Muscle of leg (tissue), 11 donors: ENCODE measurements around the gene ACSF2. TPM values are rescaled to one million over a fixed set of nuclear protein-coding genes. Genes with fewer than 3 reads are reported as not detected.

ENCODE experiments used
- DNase-seq: peaks from one replicate; pipeline ENCODE4 v3.0.0; 2013
- H3K27ac ChIP-seq: one replicate; pipeline ENCODE4 v1.5.1; 2013; ENCODE audit warnings: mild to moderate bottlenecking, low read length, control low read depth
- H3K27me3 ChIP-seq: one replicate; pipeline ENCODE4 v1.6.1; 2013; ENCODE audit warnings: low read length; ENCODE audit not compliant: control insufficient read depth, insufficient read depth
- H3K36me3 ChIP-seq: one replicate; pipeline ENCODE4 v1.6.1; 2013; ENCODE audit warnings: low read length; ENCODE audit not compliant: control insufficient read depth, insufficient read depth
- H3K4me1 ChIP-seq: one replicate; pipeline ENCODE4 v1.6.1; 2013; ENCODE audit warnings: low read length; ENCODE audit not compliant: control insufficient read depth, insufficient read depth
- H3K4me3 ChIP-seq: one replicate; pipeline ENCODE4 v1.5.1; 2013; ENCODE audit warnings: low read length, control low read depth
- H3K9me3 ChIP-seq: replicated peaks from 2 replicates; pipeline ENCODE4 v1.6.1; 2013; ENCODE audit warnings: low read depth, low read length; ENCODE audit not compliant: control insufficient read depth
- WGBS: methylation state at CpG from one replicate; pipeline ENCODE4 v1.1.5; 2013; ENCODE audit warnings: missing lambda C conversion rate; ENCODE audit not compliant: insufficient coverage; 5-methylcytosine and 5-hydroxymethylcytosine counted together
- polyA plus RNA-seq, 8 donors: library from polyadenylated mRNA; unstranded; fragments of 120-200 nt; gene quantifications; one replicate each; pipeline versions ENCODE4 v1.2.1 to v1.2.3, GENCODE V29; 2013; ENCODE audit warnings: inconsistent platforms in 1 of 8, low replicate concordance in 1 of 8; ENCODE audit not compliant: insufficient read length in 8 of 8, insufficient read depth in 1 of 8
- total RNA-seq: library from RNA; stranded (reverse); fragments of 120-200 nt; gene quantifications from one replicate; pipeline ENCODE4 v1.2.4, GENCODE V29; 2013

ACSF2 gene
- total and polyA plus RNA-seq, 9 donors: 60.4 to 81.6 (median 65.8) TPM

GRCh38 chr17:50437409-50437808 is 11.4 kb downstream of the ACSF2 start:
- peaks cover 4% of the 10 kb centered on the region for H3K36me3 ChIP-seq
- no CpG with 5 or more reads among the region's 4 CpGs for WGBS
- H3K4me1 ChIP-seq: peaks cover 16% of the 10 kb centered on the region
- DNase-seq: no peak
- no peak overlapping the region for H3K27ac ChIP-seq
- H3K9me3 ChIP-seq: no peaks in the 10 kb centered on the region
- H3K27me3 ChIP-seq: no peaks in the 10 kb centered on the region
- no peak overlapping the region for H3K4me3 ChIP-seq

DNA sequence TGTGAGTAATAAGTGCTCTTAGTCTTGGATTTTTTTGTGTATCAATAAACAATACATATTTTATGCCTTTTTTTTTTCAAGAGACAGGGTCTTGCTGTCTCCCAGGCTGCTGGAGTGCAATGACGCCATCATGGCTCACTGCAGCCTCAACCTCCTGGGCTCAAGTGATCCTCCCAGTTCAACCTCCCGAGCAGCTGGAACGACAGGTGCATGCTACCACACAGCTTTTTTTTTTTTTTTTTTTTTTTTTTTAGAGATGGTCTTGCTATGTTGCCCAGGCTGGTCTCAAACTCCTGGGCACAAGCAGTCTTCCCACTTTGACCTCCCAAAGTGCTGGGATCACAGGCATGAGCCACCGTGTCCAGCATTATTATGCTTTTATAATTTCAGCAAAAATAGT is 13.0 kb downstream of the ACSF2 start:
- H3K27ac ChIP-seq: no peak overlapping the region
- no peaks in the 10 kb centered on the region for H3K27me3 ChIP-seq
- H3K4me1 ChIP-seq: peaks cover 19% of the 10 kb centered on the region
- no peak for DNase-seq
- H3K36me3 ChIP-seq: no peaks in the 10 kb centered on the region
- H3K4me3 ChIP-seq: no peak overlapping the region
- H3K9me3 ChIP-seq: no peaks in the 10 kb centered on the region
- WGBS: 100% methylated on average over 1 of the region's 4 CpGs

DNA sequence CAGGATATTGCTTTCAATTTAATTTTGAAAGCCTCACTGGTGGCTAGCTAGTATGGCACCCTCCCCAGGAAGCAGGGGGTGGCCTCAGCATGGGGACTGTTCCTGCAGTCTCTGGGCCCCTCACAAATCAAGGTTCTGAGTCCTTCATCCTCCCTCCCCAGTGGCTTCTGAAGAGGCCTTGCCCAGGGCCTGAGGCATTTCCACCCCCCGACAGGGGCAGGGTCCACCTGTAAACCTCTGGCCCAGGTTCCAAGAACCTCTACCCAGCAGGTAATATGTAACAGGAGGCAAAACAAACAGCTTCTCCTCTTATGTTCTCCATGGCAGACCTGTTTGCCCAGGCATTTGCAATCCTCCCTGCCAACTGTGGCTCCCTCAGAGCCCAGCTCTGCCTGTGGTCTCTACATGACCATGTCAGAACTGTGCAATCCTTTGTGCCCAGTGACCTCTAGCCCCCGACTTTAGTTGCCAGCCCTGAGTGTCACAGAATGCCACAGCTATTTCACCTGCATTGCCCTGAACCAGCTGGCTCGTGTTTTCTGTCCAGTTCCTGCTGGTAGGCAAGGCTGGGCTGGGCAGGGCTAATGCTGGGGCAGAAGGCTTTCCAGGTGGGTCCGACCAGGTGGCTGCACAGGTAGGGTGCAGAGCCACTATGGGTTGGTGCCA is 14.3 kb downstream of the ACSF2 start:
- Histone ChIP-seq H3K36me3 (no peaks in the 10 kb centered on the region), H3K4me1 (peaks cover 19% of the 10 kb centered on the region), H3K27me3 (no peaks in the 10 kb centered on the region), H3K9me3 (no peaks in the 10 kb centered on the region), H3K27ac (peak overlapping the region; percentile 21), H3K4me3 (no peak overlapping the region)
- 88% methylated on average over 4 of the region's 4 CpGs for WGBS
- no peak for DNase-seq

DNA sequence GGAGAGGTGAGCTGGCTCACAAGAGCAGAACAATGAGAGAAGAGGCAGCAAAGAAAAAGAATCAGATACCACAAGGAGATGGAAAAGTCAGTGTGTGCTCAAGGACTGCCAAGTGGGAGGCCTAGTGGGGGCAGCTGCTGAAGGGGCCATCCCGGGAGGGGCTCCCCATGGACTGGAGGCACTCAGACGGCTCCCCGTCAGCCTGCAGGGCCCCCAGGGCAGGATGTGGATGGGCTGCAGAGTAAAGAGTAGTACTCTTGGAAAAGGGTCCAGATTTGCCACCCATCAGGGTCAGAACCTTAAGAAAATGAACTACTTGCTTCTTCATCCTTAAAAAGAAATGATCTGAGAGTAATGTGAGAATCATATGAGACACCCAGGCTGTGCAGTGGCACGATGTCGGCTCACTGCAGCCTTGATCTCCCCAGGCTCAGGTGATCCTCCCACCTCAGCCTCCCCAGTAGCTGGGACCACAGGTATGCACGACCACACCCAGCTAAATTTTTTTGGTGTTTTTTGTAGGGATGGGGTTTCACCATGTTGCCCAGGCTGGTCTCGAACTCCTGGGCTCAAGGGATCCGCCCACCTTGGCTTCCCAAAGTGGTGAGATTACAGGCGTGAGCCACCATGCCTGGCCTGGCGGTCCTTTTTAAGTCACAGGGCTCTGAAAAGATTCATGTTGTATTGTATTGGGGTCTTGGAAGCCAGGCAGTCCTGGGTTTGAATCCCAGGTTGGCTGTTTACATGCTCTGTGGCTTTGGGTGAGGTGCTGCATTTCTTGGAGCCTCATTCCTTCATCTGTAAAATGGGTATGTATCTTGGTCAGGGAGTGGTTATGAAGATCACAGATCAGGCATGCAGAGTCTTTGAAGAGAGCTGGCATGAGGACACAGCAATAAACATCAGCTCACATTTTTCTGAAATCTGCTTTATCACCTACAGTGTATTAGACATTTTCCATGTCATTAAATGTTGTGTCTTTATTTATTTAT is 15.1 kb downstream of the ACSF2 start:
- no peak for DNase-seq
- H3K4me3 ChIP-seq: no peak overlapping the region
- no peaks in the 10 kb centered on the region for H3K9me3 ChIP-seq
- H3K27ac ChIP-seq: peak overlapping the region; percentile 21
- peaks cover 19% of the 10 kb centered on the region for H3K4me1 ChIP-seq
- no peaks in the 10 kb centered on the region for H3K27me3 ChIP-seq
- 67% methylated on average over 7 of the region's 10 CpGs for WGBS
- no peaks in the 10 kb centered on the region for H3K36me3 ChIP-seq

DNA sequence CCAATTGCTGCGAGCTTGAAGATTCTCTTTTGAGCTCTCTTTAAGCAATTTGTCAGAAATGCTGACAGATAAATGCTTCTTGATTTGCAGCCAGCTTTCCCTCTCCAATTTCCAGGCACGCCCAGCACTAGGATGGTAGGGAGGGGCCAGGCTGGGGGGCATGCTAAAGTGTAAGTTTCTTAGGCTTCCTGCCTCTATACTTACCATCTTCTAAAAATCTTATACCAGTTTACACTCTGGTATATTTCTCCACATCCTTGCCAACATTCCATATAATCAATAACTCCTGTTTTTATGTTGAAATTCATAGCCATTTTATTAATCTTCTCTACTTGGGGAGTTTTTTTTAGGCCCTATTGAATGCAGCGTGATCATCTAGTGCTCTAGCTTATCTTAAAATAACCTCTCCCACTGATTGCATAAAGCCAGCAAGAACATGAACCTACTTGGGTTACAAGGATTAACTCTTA is 17.5 kb downstream of the ACSF2 start:
- H3K27ac ChIP-seq: peak overlapping the region; percentile 71
- H3K4me1 ChIP-seq: peaks cover 19% of the 10 kb centered on the region
- no CpG with 5 or more reads among the region's 3 CpGs for WGBS
- DNase-seq: peak; percentile 57
- no peaks in the 10 kb centered on the region for H3K36me3 ChIP-seq
- H3K4me3 ChIP-seq: no peak overlapping the region
- no peaks in the 10 kb centered on the region for H3K27me3 ChIP-seq
- no peaks in the 10 kb centered on the region for H3K9me3 ChIP-seq

DNA sequence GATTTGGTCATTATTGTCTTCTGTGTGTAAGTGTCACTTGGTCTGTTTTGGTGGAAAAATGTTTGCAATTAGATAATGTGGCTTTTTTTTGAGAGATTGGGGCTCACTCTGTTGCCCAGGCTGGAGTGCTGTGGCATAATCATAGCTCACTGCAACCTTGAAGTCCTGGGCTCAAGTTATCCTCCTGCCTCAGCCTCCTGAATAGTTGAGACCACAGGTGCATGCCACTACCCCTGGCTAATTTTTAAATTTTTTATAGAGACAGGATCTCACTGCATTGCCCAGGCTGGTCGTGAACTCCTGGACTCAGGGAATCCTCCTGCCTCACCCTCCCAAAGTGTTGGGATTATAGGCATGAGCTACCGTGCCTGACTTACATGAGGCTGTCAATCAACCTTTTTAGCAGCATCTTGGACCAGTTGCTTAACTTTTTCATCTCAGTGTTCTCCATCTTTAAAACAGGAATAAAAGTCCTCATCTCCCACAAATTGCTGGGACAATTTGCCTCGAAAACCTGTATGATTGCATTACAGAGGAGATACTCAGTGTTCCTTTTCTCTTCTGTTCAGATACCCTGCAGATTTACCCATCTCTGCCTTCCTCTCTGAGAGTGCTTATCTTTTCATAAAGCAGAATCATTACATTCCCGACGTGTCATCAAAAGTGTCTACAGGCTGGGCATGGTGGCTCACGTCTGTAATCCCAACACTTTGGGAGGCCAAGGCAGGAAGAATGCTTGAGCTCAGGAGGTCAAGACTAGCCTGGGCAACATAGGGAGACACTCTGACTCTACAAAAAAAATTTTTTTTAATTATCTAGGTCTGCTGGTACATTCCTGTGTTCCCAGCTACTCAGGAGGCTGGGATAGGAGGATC is 19.1 kb downstream of the ACSF2 start:
- DNase-seq: no peak
- Histone ChIP-seq H3K4me3 (no peak overlapping the region), H3K27ac (no peak overlapping the region), H3K27me3 (no peaks in the 10 kb centered on the region), H3K36me3 (no peaks in the 10 kb centered on the region), H3K9me3 (no peaks in the 10 kb centered on the region), H3K4me1 (peaks cover 16% of the 10 kb centered on the region)
- WGBS: 77% methylated on average over 6 of the region's 6 CpGs

- H3K27ac ChIP-seq: no peak overlapping the region
- WGBS: 20% methylated on average over 1 of the region's 1 CpG
- no peaks in the 10 kb centered on the region for H3K27me3 ChIP-seq
- no peak for DNase-seq
- H3K9me3 ChIP-seq: no peaks in the 10 kb centered on the region
- H3K4me3 ChIP-seq: no peak overlapping the region
- H3K4me1 ChIP-seq: peaks cover 9% of the 10 kb centered on the region
- H3K36me3 ChIP-seq: no peaks in the 10 kb centered on the region
These were observed 19.8 kb downstream of the ACSF2 start for GRCh38 chr17:50445730-50446325.

DNA sequence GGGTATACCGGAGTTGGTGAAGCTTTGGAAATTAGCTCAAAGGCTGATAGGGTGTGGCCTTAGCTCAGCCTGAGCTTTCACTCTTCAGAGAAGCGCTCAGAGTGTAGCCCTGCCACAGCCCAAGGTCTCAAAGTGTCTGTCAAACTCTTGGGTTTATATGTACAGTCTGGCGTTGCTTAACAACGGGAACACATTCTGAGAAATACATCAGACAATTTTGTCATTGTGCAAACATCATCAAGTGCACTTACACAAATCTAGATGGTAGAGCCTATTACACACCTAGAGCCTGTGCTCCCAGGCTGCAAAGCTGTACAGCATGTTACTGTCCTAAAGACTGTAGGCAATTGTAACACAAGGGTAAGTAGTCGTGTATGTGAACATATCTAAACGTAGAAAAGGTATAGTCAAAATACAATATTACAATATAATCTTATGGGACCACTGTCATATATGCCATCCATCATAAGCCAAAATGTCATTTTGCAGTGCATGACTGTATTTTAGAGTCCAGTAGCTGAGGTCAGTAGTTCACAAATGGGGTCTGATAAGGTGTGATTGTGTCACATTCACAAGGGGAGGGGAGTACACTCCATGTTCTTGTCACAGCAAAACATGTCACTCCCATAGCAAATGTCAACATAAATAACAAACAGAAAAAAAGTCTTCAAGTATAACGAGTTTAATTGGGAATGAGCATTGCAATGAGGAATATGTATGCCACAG is 22.0 kb downstream of the ACSF2 start:
- Histone ChIP-seq H3K9me3 (no peaks in the 10 kb centered on the region), H3K36me3 (no peaks in the 10 kb centered on the region), H3K27ac (no peak overlapping the region), H3K27me3 (no peaks in the 10 kb centered on the region), H3K4me1 (peaks cover 2% of the 10 kb centered on the region), H3K4me3 (no peak overlapping the region)
- WGBS: 90% methylated on average over 3 of the region's 7 CpGs
- no peak for DNase-seq

DNA sequence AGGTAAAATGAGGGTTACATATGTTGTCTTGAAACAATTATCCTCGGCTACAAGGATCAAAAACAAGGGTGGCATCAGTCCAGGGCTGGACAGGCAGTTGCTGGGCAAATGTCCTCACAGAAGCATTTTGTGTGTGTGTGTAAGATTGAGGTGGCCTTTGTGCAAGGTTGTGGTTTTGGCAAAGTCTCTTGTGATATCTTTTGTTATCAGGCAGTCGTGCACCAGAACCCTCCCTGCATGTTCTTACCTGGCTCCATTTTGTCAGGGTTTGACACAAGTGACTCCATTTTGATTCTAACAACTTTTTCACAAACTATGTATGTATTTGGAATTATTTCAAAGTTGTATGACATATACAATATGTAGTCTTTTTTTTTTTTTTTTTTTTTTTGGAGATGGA is 22.6 kb downstream of the ACSF2 start:
- WGBS: no CpG with 5 or more reads among the region's 2 CpGs
- H3K4me1 ChIP-seq: no peaks in the 10 kb centered on the region

More for the DNA sequence above, 22.6 kb downstream of the ACSF2 start:
- no peak overlapping the region for H3K4me3 ChIP-seq
- H3K27me3 ChIP-seq: no peaks in the 10 kb centered on the region
- no peak overlapping the region for H3K27ac ChIP-seq
- no peak for DNase-seq
- H3K9me3 ChIP-seq: no peaks in the 10 kb centered on the region
- no peaks in the 10 kb centered on the region for H3K36me3 ChIP-seq
